ENCODE data around the gene CNTN6. TPM values are rescaled to one million over a fixed set of nuclear protein-coding genes. Genes with fewer than 3 reads are reported as not detected.

CNTN6 gene
- total RNA-seq, 1 donor from 2014 or later: 0.16 TPM

DNA sequence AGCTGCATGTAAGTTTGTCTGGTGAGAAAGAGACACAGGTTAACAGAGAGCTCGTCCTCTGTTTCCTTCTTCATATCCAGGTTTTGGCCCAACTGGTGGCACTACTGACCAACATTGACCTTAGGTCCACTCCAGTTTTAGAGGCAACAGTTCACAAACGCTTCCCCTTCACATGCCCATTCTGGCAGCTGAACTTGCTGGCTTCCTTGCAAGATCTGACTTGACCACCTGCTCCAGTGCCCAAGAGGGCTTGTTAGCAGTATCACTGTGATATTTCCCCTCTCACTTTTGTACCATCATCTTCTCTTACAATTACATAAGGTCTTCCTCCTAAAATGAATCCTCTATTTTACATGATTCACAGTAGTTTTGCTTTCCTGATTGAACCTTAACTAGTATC lies 71.3 kb downstream of the CNTN6 start:
- DNase-seq (ENCODE audit: low spot score): no peak
- intact Hi-C loops (cut with DNase I): no loop called here

DNA sequence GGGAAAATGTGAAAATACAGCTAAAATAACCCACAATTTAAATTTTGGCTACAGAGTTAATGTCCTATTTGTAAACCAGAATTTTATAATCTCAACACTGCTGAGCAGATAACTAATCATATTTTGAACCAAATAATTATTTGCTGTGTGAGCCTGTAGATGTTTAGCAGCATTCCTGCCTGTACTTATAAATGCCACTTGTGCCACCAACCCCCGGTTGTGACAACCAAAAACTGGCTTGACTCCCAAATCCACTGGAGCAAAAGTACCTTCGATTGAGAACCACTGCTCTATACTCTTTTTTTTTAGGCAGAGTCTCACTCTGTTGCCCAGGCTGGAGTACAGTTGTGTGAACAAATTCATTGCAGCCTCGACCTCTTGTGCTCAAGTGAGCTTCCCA lies 78.5 kb downstream of the CNTN6 start:
- no peak for DNase-seq (ENCODE audit: low spot score)
- intact Hi-C loops (cut with DNase I): no loop called here

DNA sequence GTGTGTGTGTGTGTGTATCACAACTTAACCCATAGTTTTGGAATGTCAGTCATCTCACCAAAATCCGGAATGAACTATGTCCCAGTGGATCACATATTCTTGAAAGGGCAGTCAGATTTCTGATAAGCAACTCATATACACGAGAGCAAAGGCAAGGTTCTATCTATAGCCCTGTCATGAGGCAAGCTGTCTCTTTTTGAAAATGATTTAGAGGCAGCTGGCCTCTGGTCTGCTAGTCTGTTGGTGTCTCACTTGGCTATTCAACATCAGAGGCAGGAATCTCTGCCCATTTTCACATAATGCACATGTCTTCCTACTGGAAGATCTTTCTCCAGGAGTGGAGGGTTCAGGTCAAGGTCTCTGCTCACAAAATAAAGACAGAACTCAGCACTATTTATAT lies 79.8 kb downstream of the CNTN6 start:
- DNase-seq (ENCODE audit: low spot score): no peak
- intact Hi-C loops (cut with DNase I): no loop called here

DNA sequence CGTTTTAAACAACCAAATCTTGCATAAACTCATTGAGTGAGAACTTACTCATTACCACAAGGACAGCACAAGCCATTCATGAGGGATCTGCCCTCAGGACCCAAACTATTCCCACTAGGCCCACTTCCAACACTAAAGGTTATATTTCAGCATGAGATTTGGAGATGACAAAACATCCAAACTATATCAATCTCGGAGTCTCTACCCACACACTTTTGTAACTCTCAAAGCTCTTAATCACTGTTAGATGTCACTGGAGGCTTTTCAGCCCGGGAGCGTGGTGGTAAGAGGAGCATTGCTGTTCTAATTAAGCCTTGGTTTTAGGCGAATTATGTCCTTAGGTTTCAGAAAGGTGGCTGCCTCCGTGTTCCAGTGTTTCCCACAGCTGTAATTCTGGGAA lies 86.3 kb downstream of the CNTN6 start:
- intact Hi-C loops (cut with DNase I): no loop called here
- no peak for DNase-seq (ENCODE audit: low spot score)

DNA sequence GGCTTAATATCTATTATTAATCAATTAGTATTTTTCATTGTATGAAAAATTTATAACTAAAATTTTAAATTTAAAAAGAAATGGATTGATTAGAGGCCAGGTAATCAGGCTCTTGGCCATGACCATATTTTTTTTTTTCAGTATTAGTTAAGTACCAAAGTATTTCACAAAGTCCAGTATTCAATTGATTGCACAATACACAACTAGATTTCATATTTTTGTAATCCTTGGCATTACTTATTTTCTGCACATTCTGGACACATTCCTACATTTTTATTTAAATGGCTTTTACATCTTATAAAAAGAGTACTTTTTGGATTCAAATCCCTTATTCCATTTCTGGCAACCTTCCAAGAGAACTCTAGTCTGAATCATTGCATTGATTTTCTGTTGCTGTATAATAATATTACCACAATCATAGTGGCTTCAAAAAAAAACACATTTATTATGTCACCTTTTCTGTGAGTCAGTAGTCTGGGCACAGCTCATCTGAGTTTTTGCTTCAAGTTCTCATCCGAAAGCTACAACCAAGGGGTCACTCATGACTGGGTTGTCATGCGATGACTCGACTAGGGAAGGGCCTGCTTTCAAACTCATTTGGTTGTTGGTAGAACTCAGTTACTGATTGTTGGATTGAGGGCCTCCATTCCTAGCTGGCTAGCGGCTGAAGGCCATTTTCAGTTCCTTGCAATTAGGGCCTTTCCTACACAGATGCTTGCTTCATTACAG lies 90.7 kb downstream of the CNTN6 start:
- no peak for DNase-seq (ENCODE audit: low spot score)
- intact Hi-C loops (cut with DNase I): no loop called here

DNA sequence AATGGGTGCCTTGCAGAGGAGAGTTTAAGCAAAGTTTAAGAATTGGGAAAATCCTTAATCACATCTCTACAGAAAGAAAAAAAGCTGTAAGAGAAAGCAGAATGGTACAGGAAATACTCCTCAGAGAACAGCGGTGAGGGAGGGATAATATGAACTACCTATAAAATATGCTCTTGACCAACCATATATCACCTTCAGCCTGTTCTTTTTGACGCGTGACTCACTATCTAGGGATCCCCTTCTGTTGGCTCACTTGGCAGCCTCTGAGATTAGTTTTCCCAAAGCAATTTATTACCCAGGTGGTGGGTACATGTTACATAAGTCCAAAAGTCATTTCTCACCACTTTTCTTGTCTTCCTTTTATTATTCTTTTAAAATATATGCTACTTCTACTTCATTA lies 97.7 kb downstream of the CNTN6 start:
- intact Hi-C loops (cut with DNase I): no loop called here
- DNase-seq (ENCODE audit: low spot score): no peak

DNA sequence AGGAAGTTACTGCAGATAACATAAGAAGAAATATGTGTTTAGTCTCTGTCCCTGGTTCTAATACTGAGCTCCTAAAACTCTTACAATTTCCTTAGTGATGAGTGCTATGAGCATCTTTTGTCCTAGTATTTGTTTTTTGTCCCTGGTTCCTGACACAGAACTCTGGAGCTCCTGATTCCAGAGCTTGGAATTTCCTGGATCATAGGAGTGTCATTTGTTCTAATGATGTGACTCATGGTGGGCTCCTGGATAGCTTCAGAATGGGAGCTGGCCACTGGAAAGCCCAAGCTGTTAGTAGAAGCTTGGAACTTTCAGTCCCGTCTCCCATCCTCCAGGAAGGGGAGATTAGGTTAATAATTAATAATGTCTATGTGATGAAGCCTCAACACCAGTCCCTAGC lies 98.2 kb downstream of the CNTN6 start:
- DNase-seq (ENCODE audit: low spot score): no peak
- intact Hi-C loops (cut with DNase I): no loop called here

DNA sequence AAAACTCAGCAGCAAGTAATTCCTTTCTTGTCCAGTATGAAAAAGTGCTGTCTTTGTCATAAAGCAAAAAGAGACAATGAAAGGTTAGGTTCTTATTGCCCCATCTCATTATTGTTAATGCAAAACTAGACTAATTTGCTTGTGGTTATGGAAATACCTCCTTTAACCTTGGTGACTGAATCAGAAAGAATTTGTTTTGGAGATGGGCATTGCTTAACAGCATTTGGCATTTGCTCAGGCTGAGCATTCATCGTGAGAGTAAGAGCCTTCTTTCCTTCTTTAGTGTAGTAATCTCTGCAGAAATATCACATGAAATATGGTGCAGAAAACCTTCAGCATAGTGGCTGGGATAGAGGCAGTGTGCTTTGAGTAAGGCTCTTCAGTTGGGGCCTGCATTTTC lies 103.1 kb downstream of the CNTN6 start:
- intact Hi-C loops (cut with DNase I): no loop called here
- no peak for DNase-seq (ENCODE audit: low spot score)

DNA sequence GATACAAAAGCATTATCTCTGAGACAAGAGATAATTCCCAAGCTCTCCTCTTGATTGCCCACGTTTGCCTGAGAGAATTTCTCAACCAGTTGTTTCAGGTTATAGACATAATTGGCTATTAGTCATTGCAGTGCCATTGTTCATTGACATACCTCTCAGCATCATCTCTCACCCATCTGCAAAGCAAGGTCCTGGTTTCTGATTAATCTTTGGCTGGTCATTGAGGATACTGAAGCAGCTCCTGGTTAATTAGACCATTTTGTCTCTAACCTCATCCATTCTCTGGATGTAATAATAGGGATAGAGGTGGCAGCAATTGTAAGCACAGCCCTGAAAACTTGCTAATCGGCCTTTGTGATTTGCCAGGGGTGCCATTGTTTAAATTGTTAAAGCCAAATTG lies 104.2 kb downstream of the CNTN6 start:
- intact Hi-C loops (cut with DNase I): no loop called here
- DNase-seq (ENCODE audit: low spot score): no peak

DNA sequence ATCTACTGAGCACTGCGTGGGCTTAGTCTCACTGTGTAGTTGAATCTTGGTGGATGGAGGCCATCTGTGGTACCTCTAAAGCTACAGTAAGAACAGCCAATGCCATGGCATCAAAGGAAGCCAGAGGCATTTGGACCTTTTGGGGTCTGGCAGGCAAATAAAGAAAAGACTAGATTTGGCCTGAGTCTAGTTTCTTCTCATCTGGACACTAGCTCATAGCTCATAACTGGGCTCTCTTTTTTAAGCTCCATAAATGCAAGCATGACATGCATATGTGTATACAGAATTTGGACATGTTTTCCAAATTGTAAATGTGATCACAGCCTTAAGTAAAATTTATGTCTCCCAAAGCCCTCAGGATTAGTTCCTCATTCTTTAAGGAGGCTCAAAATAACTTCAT lies 107.5 kb downstream of the CNTN6 start:
- DNase-seq (ENCODE audit: low spot score): no peak
- intact Hi-C loops (cut with DNase I): no loop called here

DNA sequence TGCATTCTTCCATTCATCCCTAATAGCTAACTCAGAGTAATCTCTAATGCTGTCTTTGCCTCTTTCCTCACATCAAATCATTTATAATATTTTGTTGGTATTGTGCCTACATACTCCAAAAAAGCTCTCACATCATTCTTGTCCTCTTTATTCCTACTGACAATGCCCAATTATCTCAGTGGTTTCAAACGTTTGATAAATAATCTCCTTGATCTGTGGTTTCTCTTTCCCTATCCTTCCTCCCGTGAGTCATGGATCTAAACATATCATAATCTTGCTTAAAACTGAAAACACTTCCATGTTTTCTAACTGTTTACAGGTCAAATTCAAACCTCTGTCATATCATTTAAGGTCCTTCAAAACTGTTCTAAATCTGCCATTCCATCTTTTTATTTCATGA lies 115.1 kb downstream of the CNTN6 start:
- no peak for DNase-seq (ENCODE audit: low spot score)
- intact Hi-C loops (cut with DNase I): no loop called here

DNA sequence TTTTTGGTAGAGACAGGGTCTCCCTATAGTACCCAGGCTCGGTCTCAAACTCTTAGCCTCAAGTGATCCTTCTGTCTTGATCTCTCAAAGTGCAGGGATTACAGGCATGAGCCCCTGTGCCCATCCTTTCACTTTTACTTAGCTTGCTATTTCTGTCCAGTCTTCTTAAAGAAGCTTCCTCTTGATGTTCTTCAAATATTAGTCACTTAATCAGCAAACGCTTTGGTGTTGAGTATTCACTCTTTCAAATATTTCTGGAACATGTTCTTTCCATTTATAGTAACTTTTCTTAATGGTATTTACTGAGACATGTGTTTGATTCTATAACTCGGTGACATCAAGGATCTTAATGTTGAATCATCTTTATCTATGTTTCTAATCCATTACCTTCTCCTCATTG lies 122.1 kb downstream of the CNTN6 start:
- DNase-seq (ENCODE audit: low spot score): no peak
- intact Hi-C loops (cut with DNase I): no loop called here

DNA sequence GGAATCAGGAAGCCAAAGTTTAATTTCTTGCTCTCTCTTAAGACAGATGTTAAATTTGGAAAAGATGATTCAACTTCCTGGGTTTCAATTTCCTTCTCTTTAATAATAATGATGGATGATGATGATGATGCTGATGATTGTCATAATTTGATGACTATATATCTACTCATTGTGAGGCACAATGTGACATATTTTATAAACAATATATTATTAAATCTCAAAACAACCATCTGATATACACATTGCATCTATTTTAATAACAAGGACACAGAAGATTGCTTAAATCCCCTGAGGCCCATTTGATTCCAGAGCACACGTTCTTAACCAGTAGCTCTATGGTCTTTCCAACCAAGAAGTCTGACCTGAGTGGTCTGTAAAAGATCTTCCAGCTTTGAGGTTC lies 124.0 kb downstream of the CNTN6 start:
- intact Hi-C loops (cut with DNase I): no loop called here
- DNase-seq (ENCODE audit: low spot score): no peak

DNA sequence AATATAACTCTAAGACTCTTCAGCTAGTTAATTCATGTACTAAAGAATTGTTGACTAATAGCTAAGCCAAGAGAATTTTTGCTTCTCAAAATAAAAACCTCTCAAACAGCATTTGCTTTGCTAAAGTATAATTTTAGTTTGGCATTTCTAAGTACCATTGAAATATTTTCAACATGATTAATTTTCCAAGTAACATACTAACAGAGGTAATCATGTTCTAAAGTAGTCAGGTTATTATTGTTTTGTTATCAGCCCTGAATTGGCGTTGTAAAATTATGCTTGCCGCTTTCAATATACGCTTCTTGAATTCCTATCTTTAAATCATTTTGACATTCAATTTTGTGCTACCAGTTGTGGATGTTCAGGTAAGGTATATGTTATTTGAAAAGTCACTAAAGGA lies 134.3 kb downstream of the CNTN6 start:
- DNase-seq (ENCODE audit: low spot score): no peak
- intact Hi-C loops (cut with DNase I): no loop called here

DNA sequence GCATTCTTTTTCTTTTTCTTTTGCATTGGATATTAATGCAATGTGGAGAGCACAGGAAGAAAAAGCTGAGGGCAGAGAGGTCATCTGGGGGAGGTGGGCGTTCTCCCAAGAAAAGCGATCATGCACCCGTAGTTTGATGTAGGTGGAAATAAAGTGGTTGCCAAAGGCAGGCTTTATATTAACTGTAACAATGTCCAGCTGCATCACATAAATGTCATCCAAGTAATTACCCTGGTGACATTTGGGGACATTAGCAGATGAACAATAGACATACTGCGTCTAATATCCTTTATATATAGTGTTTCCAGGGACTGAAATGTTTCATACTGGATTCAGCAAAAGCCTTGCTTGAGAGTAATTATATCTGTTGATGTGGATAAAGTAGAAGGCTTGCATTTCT lies 135.5 kb downstream of the CNTN6 start:
- intact Hi-C loops (cut with DNase I): no loop called here
- no peak for DNase-seq (ENCODE audit: low spot score)

DNA sequence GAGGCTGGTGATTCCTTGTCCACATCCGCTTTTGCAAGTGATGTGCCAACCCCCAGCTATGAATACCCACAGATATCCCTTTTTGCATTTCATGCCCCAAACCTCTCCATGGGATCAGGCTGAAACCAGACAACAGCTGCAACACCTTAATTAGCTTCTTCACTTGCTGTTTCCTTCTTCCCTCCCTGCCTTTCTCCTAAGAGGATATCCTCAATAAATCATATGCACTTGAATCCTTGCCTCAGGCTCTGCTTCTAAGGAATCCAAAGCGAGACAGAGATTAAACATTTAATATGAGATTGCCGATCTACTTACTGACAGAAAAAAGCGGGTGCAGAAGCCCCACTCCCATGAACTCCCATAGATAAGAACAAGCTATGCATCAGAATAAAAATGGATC lies 138.1 kb downstream of the CNTN6 start:
- intact Hi-C loops (cut with DNase I): no loop called here

DNA sequence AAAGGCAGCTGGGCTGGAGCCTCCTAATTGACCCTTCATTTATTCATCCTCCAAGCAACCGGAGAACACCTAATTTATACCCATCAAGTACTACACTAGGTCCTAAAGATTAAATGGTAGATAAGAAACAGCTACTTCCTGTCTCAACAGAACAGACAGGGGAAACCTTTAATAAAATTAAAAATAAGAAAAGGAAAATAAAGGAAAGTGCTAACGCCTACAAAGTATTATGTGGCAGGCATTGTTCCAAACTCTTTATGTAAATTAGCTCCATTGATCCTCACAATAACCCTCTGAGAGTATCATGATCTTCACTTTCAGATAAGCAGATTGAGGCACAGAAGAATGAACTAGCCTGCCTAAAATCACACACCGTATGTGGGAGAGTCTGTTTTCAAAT lies 139.5 kb downstream of the CNTN6 start:
- intact Hi-C loops (cut with DNase I): no loop called here

More for the DNA sequence above, 138.1 kb downstream of the CNTN6 start:
- DNase-seq (ENCODE audit: low spot score): no peak

DNA sequence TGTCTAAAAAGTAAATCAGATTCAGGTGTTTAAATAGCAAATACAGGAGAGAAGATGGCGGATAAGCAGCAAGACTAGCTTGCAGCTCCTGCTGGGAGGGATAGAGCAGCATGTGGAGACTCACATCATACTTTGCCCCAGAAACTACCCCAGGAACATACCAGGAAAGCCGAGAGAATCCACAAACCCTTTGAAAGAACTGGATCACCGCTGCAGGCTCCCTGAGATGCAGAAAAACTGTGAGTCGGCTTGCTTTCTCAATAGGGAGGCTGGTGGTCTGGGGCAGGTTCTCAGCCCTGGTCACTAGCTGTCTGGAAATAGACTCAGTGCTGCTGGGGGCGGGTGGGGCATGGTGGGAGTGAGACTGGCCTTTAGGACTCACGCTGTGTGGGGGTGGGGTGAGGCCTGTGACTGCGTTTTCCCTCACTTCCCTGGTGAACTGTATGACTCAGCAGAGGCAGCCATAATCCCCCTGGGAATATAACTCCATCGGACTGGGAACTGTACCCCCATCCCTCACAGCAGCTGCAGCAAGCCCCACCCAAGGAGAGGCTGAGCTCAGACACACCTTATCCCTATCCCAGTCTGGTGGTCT lies 142.8 kb downstream of the CNTN6 start:
- intact Hi-C loops (cut with DNase I): no loop called here
- no peak for DNase-seq (ENCODE audit: low spot score)

More for the DNA sequence above, 139.5 kb downstream of the CNTN6 start:
- no peak for DNase-seq (ENCODE audit: low spot score)

DNA sequence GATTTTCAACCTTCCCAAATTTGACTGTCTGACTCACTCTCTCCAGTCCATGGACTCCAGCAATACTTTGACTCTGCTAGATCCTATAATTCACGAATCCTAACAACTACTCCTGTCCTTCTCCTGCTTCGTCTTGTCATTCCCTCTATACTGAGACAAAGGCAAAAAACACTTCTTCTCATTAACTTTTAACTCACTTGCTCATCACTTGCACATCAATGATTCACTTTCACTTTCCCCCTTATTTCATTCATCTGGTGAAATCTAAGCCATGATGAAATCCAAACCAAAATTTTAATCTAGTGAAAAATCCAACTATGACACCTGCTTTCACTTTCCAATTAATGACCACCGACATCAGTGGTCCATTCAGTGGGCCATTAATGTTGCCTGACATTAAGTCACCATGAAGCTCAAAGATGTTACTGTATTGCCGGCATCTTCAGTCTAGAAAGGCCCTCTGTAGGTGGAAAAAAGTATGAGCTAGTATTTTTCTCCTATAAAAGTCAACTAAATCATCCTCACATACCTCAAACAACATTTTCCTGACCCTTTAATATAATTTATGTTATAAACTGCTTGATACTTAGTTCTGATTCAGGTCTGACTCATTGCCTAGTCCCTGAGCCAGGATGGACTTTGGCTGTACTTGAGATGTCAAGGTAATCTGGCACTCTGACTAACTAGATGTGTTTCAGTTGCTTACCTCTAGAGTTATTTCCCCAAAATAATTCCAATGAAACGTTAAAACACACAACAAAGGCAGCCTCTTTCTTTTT lies 158.6 kb downstream of the CNTN6 start:
- intact Hi-C loops (cut with DNase I): no loop called here

DNA sequence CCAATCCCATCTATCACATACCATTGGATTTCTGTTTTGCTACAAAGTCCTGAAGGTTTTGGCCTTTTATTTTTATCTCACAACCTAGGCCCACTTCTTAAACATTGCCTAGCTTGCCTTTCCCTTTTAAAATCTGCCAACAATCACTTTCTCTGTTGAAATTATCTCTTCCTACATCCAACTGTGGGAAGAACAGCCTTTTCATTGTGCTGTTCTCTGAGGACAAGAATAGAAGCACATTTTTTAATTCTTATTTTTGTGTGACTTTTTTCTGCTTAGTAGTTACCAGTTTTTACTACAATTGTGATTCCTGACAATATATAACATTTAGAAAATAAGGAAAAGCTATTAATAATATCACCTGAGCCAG lies 159.2 kb downstream of the CNTN6 start:
- DNase-seq (ENCODE audit: low spot score): no peak
- intact Hi-C loops (cut with DNase I): no loop called here

More for the DNA sequence above, 158.6 kb downstream of the CNTN6 start:
- no peak for DNase-seq (ENCODE audit: low spot score)

DNA sequence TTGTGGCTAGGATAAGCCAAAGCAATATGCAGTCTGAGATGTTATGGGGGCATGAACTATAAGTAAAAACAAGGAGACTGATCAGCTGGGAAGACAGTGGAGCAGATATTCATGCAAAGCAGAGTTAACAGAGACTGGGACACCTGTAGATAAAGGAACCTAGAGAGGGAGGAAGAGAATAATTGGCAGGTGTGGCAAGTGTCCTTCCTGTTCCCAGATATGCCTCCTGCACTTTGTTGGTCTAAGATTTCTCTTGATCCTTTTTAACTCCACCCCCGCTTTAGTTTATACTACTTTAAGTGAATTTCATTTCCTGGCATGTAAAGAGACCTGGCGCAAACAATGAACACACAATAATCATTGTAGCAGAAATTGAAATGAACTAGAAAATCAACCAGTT lies 169.4 kb downstream of the CNTN6 start:
- intact Hi-C loops (cut with DNase I): no loop called here
- DNase-seq (ENCODE audit: low spot score): no peak

Data from cardiac septum (tissue), 1 donor.